CD14-positive monocyte (primary cell): Measurements from ENCODE around the gene DIRAS3. TPM values are rescaled to one million over a fixed set of nuclear protein-coding genes. Genes with fewer than 3 reads are reported as not detected.

Experiments
- DNase-seq, 3 donors: peaks; one replicate each; pipeline ENCODE4 v3.0.0-alpha.2; 2011 to 2022
- H2AFZ ChIP-seq: 2 replicates; pipeline ENCODE4 v1.6.0; 2012; ENCODE audit warnings: mild to moderate bottlenecking, low read depth, low read length, inconsistent platforms; ENCODE audit not compliant: insufficient read depth, poor library complexity, severe bottlenecking
- H3K27ac ChIP-seq, 2 donors: 1 replicate in 1 of 2; 2 replicates in 1 of 2; pipeline ENCODE4 v1.5.1; 2012 to 2013; ENCODE audit warnings: low read length in 2 of 2, control low read depth in 1 of 2, inconsistent platforms in 1 of 2, low read depth in 1 of 2, mild to moderate bottlenecking in 1 of 2
- H3K27me3 ChIP-seq, 2 donors: one replicate each; pipeline versions ENCODE4 v1.6.0 to v1.6.1; 2011 to 2013; ENCODE audit warnings: low read length in 2 of 2; ENCODE audit not compliant: control insufficient read depth in 2 of 2, insufficient read depth in 2 of 2
- H3K36me3 ChIP-seq, 2 donors: replicated peaks in 1 of 2; 1 replicate in 1 of 2; 2 replicates in 1 of 2; pipeline versions ENCODE4 v1.5.1 to v1.6.1; 2012 to 2013; ENCODE audit warnings: low read length in 2 of 2, control low read depth in 1 of 2, inconsistent platforms in 1 of 2, mild to moderate bottlenecking in 1 of 2; ENCODE audit not compliant: insufficient read depth in 2 of 2, control insufficient read depth in 1 of 2
- H3K4me1 ChIP-seq, 2 donors: 1 replicate in 1 of 2; 2 replicates in 1 of 2; pipeline versions ENCODE4 v1.5.1 to v1.6.1; 2012 to 2013; ENCODE audit warnings: low read length in 2 of 2, control low read depth in 1 of 2, inconsistent platforms in 1 of 2, mild to moderate bottlenecking in 1 of 2, moderate library complexity in 1 of 2; ENCODE audit not compliant: insufficient read depth in 2 of 2, control insufficient read depth in 1 of 2
- H3K4me2 ChIP-seq: replicated peaks from 2 replicates; pipeline ENCODE3; 2012; ENCODE audit warnings: low read length, moderate library complexity, mild to moderate bottlenecking; ENCODE audit not compliant: poor library complexity, severe bottlenecking; ENCODE audit errors: extremely low read depth
- H3K4me3 ChIP-seq, 3 experiments: fragments of 200-600 bp in 1 of 3; sonication (generic) in 1 of 3; replicated peaks in 1 of 3; 1 replicate in 2 of 3; 2 replicates in 1 of 3; pipeline ENCODE4 v1.5.1; 2011 to 2013; ENCODE audit warnings: low read length in 3 of 3, mild to moderate bottlenecking in 3 of 3, control low read depth in 2 of 3, low read depth in 2 of 3, inconsistent platforms in 1 of 3, moderate library complexity in 1 of 3
- H3K79me2 ChIP-seq: 2 replicates; pipeline ENCODE4 v1.6.0; 2012; ENCODE audit warnings: mild to moderate bottlenecking, control low read depth, inconsistent platforms, low read length, moderate library complexity; ENCODE audit not compliant: insufficient read depth
- H3K9ac ChIP-seq: 2 replicates; pipeline ENCODE4 v1.6.0; 2017; ENCODE audit warnings: low read length, mild to moderate bottlenecking; ENCODE audit not compliant: insufficient read depth, poor library complexity, severe bottlenecking
- H3K9me3 ChIP-seq, 2 donors: replicated peaks in 1 of 2; 1 replicate in 1 of 2; 2 replicates in 1 of 2; pipeline versions ENCODE4 v1.5.1 to v1.6.1; 2012 to 2013; ENCODE audit warnings: low read length in 2 of 2, control low read depth in 1 of 2; ENCODE audit not compliant: control insufficient read depth in 1 of 2, insufficient read depth in 1 of 2
- H4K20me1 ChIP-seq: 2 replicates; pipeline ENCODE4 v1.6.0; 2012; ENCODE audit warnings: mild to moderate bottlenecking, low read length, control low read depth, moderate library complexity; ENCODE audit not compliant: insufficient read depth
- H3K27ac Mint-ChIP-seq, 7 donors: one replicate each; pipeline ENCODE4 v1.8.0; 2020; ENCODE audit warnings: mild to moderate bottlenecking in 7 of 7, mixed read lengths in 7 of 7, moderate library complexity in 6 of 7, inconsistent platforms in 2 of 7
- H3K27me3 Mint-ChIP-seq, 3 donors: one replicate each; pipeline ENCODE4 v1.8.0; 2021 to 2022; ENCODE audit warnings: low read depth in 3 of 3, mild to moderate bottlenecking in 3 of 3, mixed read lengths in 3 of 3, moderate library complexity in 3 of 3, inconsistent platforms in 1 of 3
- H3K36me3 Mint-ChIP-seq, 2 donors: one replicate each; pipeline ENCODE4 v1.8.0; 2020; ENCODE audit warnings: mixed read lengths in 2 of 2, inconsistent platforms in 1 of 2, mild to moderate bottlenecking in 1 of 2
- H3K4me1 Mint-ChIP-seq: one replicate; pipeline ENCODE4 v1.8.0; 2020; ENCODE audit warnings: mild to moderate bottlenecking, mixed read lengths
- H3K4me3 Mint-ChIP-seq, 2 donors: one replicate each; pipeline ENCODE4 v1.8.0; 2020; ENCODE audit warnings: mild to moderate bottlenecking in 2 of 2, mixed read lengths in 2 of 2, moderate library complexity in 1 of 2
- H3K9me3 Mint-ChIP-seq, 7 donors: one replicate each; pipeline ENCODE4 v1.8.0; 2020 to 2022; ENCODE audit warnings: mixed read lengths in 7 of 7, mild to moderate bottlenecking in 6 of 7, moderate library complexity in 6 of 7, inconsistent platforms in 2 of 7
- WGBS: methylation state at CpG from one replicate; pipeline ENCODE4 v1.1.5; 2013; ENCODE audit warnings: missing lambda C conversion rate; ENCODE audit not compliant: insufficient coverage; 5-methylcytosine and 5-hydroxymethylcytosine counted together
- intact Hi-C, 2 donors: fragments of 100-400 bp; cut with micrococcal nuclease; formaldehyde crosslinking; loops; one replicate each; pipeline versions ENCODE4 v1.15.0 to v1.15.1; 2023
- polyA plus RNA-seq, 3 donors: library from polyadenylated mRNA; depleted of rRNA in 1 of 3; unstranded in 2 of 3; stranded (reverse) in 1 of 3; fragments of 300-500 nt in 2 of 3; fragments of >200 nt in 1 of 3; fragmentation: Illumina TruSeq in 2 of 3; gene quantifications; 1 replicate in 2 of 3; 2 replicates in 1 of 3; pipeline ENCODE4 v1.2.3, GENCODE V29; 2012 to 2021
- TF ChIP-seq, protein P1 (sequence below): fragments of 200-600 bp; IDR thresholded peaks from one replicate; pipeline ENCODE4 v1.8.0; 2022; ENCODE audit warnings: antibody characterized with exemption, mild to moderate bottlenecking

The DIRAS3 gene
- polyA plus RNA-seq, 3 donors: 0.12 TPM; not detected in 2

DNA sequence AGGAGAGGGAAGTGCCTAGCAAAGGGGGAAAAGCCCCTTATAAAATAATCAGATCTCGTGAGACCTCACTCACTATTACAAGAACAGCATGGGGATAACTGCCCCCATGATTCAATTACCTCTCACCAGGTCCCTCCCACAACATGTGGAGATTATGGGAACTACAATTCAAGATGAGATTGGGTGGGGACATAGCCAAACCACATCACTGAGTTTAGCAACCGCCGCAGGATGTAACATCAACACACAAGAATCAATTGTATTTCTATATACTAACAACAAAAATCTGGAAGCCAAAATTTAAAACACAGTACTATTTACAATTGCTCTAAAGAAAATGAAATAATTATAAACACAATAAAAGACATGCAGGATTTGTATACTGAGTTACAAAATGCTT lies 21.9 kb downstream of the DIRAS3 start:
- WGBS: no CpG with 5 or more reads among the region's 3 CpGs
- Mint-ChIP-seq H3K9me3 (peaks cover 0 to 2% (median 0%) of the 10 kb centered on the region in 7 donors), H3K27me3 (peaks cover 0 to 2% (median 1%) of the 10 kb centered on the region in 3 donors), H3K4me1 (no peaks in the 10 kb centered on the region), H3K4me3 (no peak overlapping the region), H3K36me3 (no peaks in the 10 kb centered on the region), H3K27ac (no peak overlapping the region)
- TF ChIP-seq, protein P1, sequence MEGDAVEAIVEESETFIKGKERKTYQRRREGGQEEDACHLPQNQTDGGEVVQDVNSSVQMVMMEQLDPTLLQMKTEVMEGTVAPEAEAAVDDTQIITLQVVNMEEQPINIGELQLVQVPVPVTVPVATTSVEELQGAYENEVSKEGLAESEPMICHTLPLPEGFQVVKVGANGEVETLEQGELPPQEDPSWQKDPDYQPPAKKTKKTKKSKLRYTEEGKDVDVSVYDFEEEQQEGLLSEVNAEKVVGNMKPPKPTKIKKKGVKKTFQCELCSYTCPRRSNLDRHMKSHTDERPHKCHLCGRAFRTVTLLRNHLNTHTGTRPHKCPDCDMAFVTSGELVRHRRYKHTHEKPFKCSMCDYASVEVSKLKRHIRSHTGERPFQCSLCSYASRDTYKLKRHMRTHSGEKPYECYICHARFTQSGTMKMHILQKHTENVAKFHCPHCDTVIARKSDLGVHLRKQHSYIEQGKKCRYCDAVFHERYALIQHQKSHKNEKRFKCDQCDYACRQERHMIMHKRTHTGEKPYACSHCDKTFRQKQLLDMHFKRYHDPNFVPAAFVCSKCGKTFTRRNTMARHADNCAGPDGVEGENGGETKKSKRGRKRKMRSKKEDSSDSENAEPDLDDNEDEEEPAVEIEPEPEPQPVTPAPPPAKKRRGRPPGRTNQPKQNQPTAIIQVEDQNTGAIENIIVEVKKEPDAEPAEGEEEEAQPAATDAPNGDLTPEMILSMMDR: no peak
- no peak overlapping the region for H3K9ac ChIP-seq
- H3K9me3 ChIP-seq: no peaks in the 10 kb centered on the region
- no peak overlapping the region for H2AFZ ChIP-seq
- no peak overlapping the region for H3K27ac ChIP-seq
- no peaks in the 10 kb centered on the region for H3K27me3 ChIP-seq
- H3K4me1 ChIP-seq: no peaks in the 10 kb centered on the region
- no peaks in the 10 kb centered on the region for H3K36me3 ChIP-seq
- no peaks in the 10 kb centered on the region for H3K79me2 ChIP-seq
- H4K20me1 ChIP-seq: no peaks in the 10 kb centered on the region
- intact Hi-C loops: no loop called here
- no peak overlapping the region for H3K4me2 ChIP-seq
- DNase-seq: no peak
- H3K4me3 ChIP-seq: no peak overlapping the region

GRCh38 chr1:68024635-68025338 lies 25.6 kb downstream of the DIRAS3 start:
- H3K9ac ChIP-seq: no peak overlapping the region
- no peak overlapping the region for H3K27ac ChIP-seq
- H4K20me1 ChIP-seq: no peaks in the 10 kb centered on the region
- no CpG with 5 or more reads among the region's 2 CpGs for WGBS
- H3K27me3 ChIP-seq: no peaks in the 10 kb centered on the region
- no peak overlapping the region for H3K4me2 ChIP-seq
- H3K4me3 Mint-ChIP-seq: no peak overlapping the region
- TF ChIP-seq, protein P1: no peak
- no peak overlapping the region for H3K4me3 ChIP-seq
- no peaks in the 10 kb centered on the region for H3K36me3 Mint-ChIP-seq
- no peaks in the 10 kb centered on the region for H3K36me3 ChIP-seq
- no peaks in the 10 kb centered on the region for H3K79me2 ChIP-seq
- peaks cover 0 to 6% (median 0%) of the 10 kb centered on the region in 7 donors for H3K9me3 Mint-ChIP-seq
- no peak for DNase-seq
- intact Hi-C loops: no loop called here
- no peaks in the 10 kb centered on the region for H3K9me3 ChIP-seq
- no peaks in the 10 kb centered on the region for H3K4me1 ChIP-seq
- H3K27me3 Mint-ChIP-seq: peaks cover 0 to 1% (median 0%) of the 10 kb centered on the region in 3 donors
- H3K27ac Mint-ChIP-seq: no peak overlapping the region
- H2AFZ ChIP-seq: no peak overlapping the region
- H3K4me1 Mint-ChIP-seq: no peaks in the 10 kb centered on the region
